NCI-H774 (cell line): Measurements from ENCODE around the gene DSCAML1.

Source experiments
- DNase-seq: peaks from one replicate; lab custom pipeline; 2025; lab: John Stamatoyannopoulos, UW

The DSCAML1 gene

GRCh38 chr11:117547195-117547850 lies 249.7 kb downstream of the DSCAML1 start:
- DNase-seq = no peak

GRCh38 chr11:117546431-117547194 lies 250.4 kb downstream of the DSCAML1 start:
- no peak for DNase-seq

DNA sequence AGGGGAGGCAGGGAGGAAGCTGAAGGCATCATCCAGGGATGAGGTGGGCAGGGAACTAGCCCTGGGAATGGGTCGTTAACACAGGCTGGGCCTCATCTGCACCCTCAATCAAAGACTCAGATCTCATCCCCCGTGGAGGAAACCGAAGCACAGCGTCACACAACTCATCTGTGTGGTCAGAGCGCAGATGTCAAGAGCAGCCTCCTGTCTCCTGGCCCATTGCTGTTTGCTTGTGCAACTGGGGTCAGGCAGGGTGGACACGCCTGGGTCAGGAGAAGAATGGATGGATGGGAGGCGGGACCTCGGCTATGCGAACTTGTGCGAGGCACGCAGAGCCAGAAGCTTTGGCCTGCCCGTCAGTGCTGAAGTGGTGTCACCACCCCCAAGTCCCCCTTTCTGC lies 251.3 kb downstream of the DSCAML1 start:
- no peak for DNase-seq

GRCh38 chr11:117544130-117544800 lies 252.8 kb downstream of the DSCAML1 start:
- DNase-seq = no peak

DNA sequence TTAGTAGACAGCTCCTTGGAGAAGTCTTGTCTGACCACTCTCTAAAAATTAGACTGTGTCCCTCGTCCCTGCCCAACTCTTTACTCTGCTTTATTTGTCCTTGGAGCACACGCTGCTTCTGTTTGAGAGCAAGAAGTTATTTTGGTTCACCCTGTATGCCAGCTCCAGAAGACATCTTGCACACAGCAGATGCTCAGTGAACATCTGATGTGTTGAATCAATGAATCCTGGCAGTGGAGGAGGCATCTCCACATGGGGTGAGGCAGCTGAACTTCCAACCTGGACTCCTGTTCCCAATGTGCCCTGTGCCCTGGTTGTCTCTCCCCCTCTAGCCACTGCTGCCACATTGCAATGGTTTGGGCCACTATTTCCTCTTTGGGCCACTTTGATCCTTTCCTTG lies 255.8 kb downstream of the DSCAML1 start:
- no peak for DNase-seq

DNA sequence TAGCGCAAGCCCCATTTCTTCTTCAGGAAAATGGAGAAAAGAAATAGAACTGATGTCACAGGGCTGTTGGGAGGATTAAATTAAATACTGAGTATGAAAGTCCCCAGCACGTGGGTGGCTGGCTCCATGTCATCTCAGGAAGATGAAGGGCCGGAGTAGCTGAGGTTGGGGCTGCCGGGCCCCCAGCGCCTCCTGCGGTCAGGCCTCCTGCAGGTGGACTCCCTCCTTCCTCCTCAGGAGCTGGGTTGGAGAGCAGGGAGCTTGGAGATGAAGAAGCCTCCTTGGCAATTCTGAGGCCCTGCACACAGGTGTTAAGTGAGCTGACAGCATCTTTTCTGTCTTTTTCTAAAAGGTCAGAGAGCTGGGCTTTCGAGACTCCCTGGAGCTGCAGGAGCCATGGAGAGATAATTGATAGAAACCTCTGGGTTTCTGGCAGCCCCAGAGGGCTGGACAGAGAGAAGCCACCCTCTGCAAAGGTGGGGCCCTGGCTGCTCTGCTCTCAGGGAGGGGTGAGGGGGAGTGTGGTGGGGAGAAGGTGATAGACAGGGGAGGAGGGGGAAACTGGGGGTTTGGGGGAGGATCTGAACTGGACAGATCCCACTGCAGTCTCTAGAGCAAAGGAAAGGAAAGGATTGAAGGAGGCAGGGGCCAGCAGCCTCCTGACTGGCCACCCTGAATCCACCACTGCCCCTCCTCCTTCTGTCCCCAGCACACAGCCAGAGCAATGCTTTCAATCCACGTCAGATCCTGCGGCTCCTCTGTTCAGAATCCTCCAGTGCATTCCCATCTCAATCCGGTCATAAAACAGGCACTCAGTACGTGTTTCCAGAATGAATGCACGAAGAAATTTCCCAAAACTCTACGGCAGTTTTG lies 258.5 kb downstream of the DSCAML1 start:
- DNase-seq = no peak

DNA sequence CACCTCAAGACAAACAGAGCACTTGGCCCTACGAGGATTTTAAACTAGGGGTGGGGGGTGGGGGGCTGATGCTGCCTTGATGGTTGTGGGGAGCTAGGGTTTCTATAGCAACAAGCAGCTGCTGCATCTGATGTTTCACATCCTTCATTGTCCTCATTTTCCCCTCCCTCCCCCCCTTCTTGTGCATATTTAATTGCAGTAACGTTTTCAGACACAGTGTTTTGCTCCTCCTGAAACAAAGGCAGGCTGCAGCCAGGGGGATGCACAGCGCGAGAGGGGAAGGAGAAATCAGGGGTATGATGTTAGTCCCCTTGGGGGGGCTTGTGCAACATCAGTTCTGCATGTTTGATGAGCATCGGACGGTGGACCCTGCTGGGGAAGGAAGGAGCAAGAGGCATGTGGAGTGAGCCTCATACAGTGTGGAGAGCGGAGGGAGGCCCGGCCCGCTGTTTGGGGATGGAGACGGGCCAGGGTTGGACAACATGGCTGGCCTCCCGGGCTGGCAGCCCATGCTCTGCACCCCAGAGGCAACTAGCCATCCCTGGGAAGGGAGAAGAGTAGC lies 261.1 kb downstream of the DSCAML1 start:
- no peak for DNase-seq

GRCh38 chr11:117535201-117535849 lies 261.7 kb downstream of the DSCAML1 start:
- no peak for DNase-seq

DNA sequence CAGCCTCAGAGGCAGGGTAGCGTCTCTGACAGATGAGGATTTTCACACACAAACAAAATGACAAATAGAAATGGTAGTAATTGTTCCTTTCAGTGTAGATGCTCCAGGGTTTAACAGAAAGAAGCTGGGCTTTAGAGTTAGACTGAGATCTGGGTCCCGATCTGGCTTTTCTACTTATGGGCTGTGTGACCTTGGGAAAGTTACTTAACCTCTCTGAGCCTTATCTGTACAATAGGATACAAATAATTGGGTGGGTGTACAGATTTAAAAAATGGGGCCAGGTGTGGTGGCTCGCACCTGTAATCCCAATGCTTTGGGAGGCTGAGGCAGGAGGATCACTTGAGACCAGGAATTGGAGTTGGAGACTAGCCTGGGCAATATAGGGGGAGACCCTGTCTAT lies 264.4 kb downstream of the DSCAML1 start:
- DNase-seq = no peak

DNA sequence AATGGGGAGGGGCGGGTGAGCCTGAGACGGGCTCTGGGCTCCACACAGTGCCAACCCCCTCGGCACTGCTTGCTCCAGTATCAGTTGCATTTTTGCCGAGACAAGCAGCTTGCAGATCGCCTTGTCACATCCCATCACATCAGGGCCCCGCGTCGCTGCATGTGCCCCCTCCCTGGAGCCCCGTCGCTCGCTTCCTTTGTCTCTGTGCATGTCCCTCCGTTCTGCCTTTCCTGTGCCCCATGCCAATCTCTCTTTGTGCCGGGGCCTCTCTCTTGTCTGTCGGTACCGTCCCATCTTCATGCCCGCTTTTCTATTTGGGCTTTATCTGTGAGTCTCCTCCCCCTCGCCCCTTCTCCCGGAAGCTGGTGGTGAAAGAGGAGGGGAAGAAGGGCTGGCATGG lies 267.2 kb downstream of the DSCAML1 start:
- DNase-seq = no peak

DNA sequence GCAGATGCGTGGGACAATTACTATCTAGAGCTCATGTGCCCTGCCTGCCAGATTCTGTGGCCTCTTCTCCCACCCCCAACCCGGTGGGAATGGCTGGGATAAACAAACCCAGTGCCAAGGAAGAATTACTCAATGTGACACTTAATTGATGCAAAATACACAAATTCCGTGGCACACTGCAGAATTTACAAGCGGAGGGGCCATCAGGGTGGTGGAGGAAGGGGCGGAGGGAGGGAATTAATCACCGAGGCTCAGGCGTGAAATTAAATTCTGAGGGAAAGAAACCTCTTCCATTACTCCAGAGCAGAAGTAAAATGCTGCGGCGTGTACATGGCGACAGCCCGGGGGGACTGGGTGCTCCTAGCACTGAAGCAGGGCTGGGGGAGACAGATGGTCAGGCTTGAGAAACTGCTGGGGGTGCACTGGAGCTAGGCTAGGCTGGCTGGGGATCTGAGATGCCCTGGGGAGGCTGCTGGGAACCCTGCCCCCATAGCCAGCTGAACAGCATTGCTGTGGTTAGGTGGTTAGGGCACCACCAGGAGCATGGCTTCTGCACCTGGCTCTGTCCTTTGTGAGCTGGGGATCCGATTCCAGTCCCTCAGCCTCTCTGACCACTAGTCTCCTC lies 268.8 kb downstream of the DSCAML1 start:
- DNase-seq = no peak

DNA sequence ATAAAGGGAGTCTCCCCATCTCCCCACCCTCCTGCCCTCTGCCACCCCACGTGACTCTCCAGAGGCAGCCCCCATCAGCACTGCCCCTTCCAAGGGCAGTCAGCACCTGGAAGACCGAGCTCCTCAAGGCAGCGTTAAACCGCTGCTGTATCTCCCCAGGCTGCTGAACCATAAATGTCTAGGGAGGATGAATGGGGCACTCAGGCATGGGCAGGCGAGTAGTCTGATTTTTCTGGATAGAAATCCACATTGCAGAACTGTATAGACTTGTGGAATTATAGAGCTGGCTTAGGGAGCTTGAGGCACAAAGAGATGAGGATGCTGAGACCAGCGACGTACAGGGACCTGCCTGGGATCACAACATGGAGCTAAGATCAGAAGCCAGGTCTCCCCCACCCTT lies 269.7 kb downstream of the DSCAML1 start:
- no peak for DNase-seq

GRCh38 chr11:117525866-117526542 lies 271.0 kb downstream of the DSCAML1 start:
- DNase-seq = no peak

- no peak for DNase-seq
These were observed 272.4 kb downstream of the DSCAML1 start for GRCh38 chr11:117524468-117525183.

DNA sequence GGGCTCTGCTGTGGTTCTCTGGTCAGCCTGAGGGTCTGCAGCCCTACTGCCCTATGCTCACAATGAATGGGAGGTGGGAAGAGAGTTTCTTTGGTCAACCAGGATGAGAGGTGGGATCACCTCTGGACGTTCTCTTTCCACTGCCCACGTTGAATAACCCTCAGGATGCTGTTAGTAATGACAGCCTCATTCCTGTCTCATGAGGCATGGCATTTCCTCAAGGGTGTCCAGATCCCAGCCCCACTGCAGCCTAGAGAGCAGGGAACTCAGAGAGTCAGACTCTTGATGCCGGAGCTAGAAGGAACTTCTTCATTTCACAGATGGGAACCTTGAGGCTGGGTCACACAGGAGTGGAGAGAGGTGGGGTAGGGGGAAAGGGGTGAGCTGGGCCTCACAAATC lies 273.3 kb downstream of the DSCAML1 start:
- no peak for DNase-seq

DNA sequence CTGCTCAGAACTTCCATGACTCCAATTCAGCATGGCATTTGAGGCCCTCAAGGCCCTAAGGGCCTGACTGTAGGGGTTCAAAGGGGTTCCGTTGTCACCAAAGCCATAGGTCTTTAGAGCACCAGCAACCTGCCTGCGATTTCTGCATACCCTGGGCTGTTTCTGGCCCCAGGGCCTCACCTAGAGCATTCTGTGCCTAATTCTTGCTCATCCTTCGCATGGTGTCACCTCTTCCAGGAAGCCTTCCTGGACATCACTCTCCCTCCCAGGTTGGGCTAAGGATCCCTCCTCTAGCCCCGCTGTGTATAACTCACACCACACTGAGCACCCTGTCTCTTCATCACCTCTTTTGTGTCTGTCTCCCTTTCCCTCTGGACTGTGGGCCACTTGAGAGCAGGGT lies 275.0 kb downstream of the DSCAML1 start:
- DNase-seq = no peak

- no peak for DNase-seq
These were observed 276.1 kb downstream of the DSCAML1 start for GRCh38 chr11:117520966-117521365.

- DNase-seq = no peak
These were observed 276.8 kb downstream of the DSCAML1 start for GRCh38 chr11:117520201-117520600.

GRCh38 chr11:117519590-117519989 lies 277.4 kb downstream of the DSCAML1 start:
- DNase-seq = no peak

GRCh38 chr11:117519170-117519569 lies 277.8 kb downstream of the DSCAML1 start:
- DNase-seq = no peak
